GM12872 (cell line): ENCODE results near the gene ZDHHC22.

Source experiments
- CTCF ChIP-seq: IDR thresholded peaks from 3 replicates; pipeline ENCODE4 v1.5.1; 2011; ENCODE audit warnings: low read depth, mild to moderate bottlenecking, low read length, moderate library complexity; ENCODE audit not compliant: insufficient read depth

Gene ZDHHC22

GRCh38 chr14:77087631-77088030, 54.0 kb downstream of the ZDHHC22 start:
- TF ChIP-seq CTCF = no peak

- no peak for TF ChIP-seq CTCF
Measured at GRCh38 chr14:77086951-77087350, 54.6 kb downstream of the ZDHHC22 start.

- TF ChIP-seq CTCF = no peak
Measured at GRCh38 chr14:77086017-77086727, 55.4 kb downstream of the ZDHHC22 start.

GRCh38 chr14:77085538-77085937, 56.1 kb downstream of the ZDHHC22 start:
- TF ChIP-seq CTCF = no peak

- TF ChIP-seq CTCF = no peak
Measured at GRCh38 chr14:77084985-77085384, 56.6 kb downstream of the ZDHHC22 start.

- no peak for TF ChIP-seq CTCF
Measured at GRCh38 chr14:77083082-77083481, 58.5 kb downstream of the ZDHHC22 start.

- TF ChIP-seq CTCF = no peak
Measured at GRCh38 chr14:77082356-77082755, 59.2 kb downstream of the ZDHHC22 start.
